SW 1271 (cell line): ENCODE data around the gene BAIAP3.

ENCODE experiments used
- DNase-seq, 2 experiments: peaks; one replicate each; lab custom pipeline; 2025; lab: John Stamatoyannopoulos, UW

Gene BAIAP3

DNA sequence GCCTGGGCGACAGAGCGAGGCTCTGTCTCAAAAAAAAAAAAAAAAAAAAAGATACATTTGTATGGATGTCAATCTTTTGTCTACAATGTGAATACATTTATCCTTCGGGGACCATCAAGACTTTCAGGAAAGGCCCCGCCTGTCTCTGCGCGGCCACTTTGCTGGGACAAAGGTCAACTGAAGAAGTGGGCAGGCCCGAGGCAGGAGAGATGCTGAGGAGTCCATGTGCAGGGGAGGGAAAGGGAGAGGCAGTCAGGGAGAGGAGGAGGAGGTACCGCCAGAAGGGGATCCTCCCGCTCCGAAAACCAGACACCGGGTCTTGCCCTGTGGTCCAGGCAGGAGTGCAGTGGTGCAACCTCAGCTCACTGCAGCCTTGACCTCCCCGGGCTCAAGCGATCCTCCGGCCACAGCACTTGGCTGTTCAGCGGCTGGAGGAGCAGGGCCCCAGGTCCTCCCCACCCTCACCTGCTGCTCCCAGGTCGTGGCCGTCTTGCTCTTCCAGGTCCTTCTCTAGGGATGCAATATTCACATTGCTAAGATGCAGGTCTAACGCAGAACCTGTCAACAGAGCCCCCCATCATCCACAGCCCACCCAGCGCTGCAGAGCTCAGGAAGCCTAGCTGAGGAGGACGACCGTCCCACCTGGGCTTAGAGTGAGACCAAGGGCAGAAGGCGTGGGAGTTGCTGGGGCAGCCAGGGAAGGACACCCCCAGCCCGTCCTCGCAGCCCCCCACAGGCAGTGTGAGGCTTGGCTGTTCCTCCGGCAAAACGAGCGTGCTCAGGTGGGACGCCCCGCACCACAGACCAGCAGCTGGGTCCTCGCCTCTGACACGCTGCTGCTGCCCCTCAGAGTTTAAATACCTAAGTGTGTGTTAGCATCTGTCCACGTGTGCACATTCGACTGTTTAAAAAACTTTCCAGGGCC lies 37.9 kb downstream of the BAIAP3 start:
- DNase-seq: no peak

DNA sequence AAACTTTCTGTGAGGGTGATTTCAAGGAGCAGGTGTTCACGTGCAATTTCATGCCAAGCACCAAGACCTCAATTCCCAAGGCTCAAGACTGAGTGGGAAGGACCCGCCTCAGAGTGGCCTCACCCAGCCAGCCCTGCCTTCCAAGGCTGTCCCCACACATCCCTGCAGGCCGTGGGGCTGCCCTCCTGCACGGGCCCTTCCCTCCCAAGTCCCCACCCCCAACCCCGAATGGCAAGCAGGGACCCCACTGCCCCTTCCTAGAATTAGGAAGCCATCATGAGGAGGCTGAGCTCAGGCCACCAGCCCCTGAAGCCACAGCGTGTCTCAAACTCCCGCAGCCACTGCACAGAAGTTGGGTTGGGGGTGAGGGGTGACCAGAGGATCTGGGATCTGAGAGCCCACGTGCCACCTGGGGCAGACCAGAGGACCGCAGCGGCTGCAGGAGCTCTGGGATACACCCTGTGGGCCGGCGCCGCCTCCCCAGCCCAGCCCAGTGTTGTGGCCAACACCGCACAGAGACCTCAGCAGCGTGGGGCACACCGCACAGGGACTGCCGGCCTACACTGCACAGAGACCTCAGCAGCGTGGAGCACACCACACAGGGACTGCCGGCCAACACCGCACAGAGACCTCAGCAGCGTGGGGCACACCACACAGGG lies 39.0 kb downstream of the BAIAP3 start:
- DNase-seq: no peak

DNA sequence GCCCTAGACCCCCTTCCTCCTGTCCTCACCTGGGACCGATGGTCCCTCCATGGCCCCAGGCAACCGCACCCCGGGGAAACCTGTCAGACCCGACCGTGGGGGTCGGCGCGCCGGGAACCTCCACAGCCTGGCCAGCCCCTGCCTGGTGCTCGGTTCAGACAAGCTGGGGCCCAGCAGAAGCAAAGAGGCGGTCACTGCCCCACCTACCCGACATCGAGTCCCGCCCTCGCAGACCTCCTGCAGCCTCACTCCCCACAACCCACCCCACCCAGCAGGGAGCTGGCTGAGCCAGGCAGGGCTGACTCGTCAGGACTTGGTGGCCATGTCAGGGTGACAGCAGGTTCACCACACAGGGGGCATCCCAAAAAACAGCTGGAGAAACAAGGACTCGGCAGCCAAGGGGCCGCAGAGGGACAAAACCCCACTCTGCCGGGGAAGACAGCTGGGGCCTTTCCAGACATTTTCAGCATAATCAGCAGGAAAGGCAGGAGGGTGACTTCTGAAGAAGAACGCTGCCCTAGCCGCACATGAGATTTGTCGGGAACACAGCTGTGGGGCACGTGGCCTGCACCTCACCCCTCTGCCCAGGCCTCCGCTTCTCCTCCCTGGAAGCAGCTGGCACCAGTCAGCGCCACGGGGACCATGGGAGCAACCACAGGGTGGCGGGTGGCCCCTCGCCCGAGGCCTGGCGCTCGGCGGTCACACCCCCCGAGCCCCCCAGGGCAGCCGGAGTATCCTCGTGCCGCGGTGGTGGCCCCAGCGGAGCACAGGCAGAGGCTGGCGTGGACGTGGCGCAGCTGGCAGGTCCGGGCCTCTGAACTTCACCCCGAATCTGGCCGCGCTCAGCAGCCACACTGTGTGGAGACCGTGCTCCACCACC lies 41.2 kb downstream of the BAIAP3 start:
- DNase-seq: no peak

DNA sequence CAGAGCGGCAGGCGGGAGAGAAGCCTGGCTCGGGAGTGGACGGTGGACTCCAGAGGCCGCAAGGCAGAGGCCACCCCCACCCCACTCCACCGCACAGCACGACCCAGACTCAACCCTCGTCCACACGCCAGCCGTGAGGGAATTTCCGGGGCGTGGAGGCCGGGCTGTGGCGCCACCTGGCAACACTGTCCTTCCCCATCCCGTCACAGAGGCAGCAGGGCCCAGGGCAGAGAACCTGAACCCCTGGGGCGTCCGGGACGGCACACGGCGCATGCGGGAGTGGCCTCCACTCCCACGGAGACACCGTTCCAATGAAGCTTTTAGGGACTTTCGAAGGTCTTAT lies 41.8 kb downstream of the BAIAP3 start:
- no peak for DNase-seq

DNA sequence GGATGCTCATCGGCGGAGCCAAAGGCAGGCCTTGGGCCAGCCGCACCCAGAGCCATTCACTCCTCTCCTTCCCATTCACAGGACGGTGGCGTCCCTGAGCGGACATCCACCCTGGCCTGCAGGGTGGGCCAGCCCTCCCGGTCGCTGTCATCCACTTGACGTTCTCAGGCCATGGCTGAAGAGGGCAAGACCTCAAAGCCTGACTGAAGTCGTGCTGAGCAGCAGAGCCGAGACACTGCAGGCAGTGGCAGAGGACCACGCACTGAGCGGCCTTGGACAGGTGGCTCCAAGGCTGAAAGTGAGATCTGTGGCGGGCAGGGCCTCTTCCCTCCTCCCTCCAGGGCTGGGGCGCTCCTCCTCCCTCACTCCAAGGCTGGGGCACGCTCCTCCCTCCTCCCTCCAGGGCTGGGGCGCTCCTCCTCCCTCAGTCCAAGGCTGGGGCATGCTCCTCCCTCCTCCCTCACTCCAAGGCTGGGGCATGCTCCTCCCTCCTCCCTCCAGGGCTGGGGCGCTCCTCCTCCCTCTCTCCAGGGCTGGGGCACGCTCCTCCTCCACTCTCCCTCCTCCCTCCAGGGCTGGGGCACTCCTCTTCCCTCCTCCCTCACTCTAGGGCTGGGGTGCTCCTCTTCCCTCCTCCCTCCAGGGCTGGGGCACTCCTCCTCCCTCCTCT lies 42.4 kb downstream of the BAIAP3 start:
- no peak for DNase-seq

DNA sequence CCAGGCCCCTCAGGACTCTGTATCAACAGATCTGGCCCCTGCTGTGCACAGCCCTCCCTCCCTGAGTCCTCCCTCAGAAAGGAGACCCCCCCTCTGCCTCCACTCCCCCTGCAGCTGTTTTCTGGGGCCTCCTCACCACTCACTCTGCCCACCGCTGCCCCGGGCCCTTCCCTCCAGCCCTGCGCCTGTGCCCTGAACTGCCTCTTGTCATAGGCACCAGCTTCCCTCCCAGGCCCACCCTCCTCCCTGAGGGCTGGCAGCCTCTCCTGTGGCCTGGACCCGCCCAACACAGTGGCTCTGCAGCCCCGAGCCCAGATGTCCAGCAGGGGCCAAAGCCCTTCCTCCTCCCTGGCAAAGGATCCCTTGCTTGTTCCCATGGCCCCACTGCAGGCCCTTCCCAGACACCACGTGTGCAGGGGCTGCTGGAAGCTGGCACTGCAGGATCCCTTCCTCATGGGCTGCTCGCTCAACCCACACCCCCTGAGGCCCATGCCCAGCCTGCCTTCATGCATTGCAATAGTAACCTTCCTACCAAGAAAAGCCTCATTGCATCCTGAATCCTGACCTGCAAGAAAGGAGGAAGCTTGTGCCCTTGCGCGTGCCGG lies 44.1 kb downstream of the BAIAP3 start:
- DNase-seq: no peak

DNA sequence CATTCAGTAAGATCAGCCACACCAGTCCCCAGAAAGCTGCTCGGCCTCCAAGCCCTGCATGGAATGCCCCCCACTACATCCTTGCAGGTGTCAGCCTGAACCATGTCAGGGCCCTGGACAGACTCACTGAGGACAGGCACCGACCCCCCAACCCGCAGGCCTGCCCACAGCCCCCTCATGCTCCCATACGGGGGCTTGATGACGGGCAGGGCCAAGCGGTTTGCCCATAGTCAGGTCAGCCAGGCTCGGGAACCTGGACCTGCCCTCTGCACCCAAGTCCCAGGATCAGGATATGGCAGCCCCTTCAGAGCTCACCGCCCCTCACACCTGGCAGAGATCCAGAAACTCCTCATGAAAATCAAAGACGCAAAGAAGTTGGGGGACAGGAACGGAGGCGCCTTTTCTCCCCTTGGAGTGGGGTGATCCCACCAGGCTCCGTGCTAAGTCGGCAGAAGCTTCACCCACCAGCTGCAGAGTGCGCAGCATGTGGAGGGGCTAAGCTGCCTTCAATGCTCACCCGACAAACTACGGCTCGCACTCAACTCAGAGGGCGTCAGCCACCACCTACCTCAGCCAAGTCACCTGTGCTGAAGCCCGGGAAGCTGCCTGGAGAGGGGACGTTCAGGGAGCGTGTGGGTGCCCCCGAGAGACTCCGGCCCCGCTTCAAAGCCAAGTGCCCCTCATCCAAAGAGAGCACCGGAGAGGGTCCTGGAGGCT lies 44.8 kb downstream of the BAIAP3 start:
- no peak for DNase-seq

DNA sequence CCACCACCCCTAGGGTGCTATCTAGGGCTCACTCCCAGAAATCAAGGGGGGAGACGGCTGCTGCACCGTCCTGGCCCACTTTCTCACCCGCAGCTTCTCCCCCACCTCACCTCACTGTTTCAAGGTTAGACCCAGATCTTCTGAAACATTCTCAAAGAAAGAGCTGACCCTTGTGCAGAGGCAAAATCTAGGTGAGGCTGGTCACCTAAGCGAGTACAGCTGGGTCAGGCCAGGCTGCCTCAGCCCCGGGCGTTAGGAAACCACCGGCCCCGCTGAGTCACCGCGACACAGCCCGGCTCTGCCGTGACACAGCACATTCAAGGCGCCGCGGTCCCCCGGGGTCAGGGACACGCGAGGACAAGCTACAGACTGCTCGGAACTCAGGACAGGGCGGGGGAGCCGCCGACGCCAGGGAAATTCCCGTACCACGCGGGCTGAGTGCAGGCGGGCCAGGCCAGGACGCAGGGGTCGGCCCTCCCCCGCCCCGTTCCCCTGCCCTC lies 45.4 kb downstream of the BAIAP3 start:
- DNase-seq: peak in 1 of 2 experiments; percentile 11

DNA sequence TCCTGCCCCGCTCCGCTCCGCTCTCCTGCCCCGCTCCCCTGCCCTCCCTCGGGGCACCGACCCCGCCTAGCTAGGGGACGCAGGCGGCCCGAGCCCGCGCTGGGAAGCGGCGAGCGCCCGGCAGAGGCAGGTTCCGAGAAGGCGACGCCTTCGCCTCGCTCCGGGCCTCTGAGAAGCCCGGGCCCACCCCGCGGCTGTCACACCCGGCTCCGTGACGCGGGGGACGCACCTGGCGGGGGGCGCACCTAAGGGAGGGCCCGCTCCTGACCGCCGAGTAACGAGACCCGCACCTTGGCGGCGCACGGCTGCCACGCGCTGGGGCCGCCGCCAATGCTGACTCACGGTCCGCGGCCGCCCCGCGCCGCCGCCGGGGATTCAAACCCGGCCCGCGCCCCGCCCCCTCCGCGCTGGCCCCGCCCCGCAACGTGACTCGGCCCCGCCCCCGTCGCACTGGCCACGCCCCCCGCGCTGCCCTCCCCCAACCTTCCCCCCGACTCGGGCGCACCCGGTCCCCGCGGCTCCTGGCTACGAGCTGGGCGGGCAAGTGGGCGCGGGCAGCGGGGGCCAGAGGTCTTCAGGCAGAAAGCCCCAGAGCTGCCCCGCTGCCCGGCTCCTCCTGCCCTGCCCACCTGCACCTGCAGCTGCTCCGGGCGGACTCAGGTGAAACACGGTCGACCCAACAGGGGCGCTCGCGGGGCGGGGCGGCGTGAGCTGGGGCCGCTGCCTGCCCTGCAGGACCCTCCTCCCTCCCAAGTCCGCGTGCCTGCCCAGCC lies 46.0 kb downstream of the BAIAP3 start:
- DNase-seq: no peak

DNA sequence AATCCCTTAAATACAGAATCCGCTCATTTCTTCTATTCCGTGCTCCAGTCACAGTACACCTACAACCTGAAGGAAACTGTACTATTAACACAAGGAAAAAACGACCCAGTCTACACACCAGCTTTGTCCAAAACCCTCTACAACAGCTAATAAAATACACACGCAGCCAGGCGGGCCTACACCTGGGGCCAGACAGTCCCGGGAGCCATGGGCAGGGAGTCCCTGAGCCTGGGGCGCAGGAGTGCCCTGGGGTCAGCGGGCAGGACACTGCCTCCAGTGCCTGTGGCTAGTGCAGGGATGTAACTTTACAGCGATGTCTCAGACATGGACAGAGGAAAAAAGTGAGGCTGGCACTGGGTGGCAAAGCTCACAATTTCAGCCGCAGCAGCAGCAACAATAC lies 46.8 kb downstream of the BAIAP3 start:
- no peak for DNase-seq

DNA sequence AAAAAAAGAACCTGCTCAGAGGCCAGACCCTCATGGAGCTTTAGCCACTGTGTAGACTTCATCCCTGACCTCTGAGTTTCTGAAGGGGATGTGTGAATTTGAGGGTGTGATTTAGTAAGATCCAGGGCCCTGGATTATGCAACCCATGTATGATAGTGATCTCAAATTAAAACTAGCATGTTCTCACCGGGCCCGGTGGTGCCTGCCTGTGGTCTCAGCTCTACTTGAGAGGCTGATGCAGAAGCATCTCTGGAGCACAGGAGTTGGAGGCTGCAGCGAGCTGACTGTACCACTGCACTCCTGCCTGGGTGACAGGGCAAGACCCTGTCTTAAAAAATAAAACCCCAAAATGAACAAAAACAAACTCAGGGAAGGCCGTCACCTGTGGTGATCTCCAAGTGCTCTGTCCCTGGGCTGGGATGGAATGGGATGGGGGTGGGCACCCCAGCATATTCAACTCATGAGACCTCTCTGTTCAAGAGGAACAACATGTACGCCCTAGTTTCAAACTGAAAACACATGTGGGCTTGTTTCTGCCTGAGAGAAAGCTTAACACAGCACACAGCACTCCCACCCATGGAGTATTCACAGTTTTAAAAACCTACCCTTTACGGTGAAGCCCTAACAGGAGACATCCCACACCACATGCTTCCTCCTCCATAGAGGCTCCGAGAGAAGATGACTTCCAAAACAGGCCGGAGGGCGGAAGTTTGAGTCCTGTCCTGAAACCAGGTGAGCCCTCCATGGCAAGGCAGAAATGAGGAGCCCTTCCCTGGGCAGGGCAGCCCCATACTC lies 48.4 kb downstream of the BAIAP3 start:
- DNase-seq: no peak

DNA sequence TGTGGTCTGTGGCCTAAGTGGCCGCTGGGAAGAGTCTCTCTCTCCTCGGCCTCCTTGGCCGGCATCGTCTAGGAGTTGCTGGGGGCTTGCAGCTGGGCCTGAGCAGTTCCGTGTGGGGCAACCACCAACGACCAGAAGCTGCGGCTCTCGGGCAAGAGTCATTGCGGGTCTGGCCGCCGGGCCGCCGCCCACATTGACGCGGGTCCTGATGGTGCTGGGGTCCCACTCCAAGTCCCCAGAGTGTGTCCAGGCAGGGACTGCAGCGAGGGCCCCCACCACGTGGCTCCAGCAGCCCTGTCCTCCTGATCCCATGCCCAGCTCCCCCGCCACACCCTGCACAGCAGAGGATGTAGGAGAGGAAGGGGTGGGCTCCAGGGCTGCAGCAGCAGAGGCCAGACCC lies 50.1 kb downstream of the BAIAP3 start:
- DNase-seq: no peak

DNA sequence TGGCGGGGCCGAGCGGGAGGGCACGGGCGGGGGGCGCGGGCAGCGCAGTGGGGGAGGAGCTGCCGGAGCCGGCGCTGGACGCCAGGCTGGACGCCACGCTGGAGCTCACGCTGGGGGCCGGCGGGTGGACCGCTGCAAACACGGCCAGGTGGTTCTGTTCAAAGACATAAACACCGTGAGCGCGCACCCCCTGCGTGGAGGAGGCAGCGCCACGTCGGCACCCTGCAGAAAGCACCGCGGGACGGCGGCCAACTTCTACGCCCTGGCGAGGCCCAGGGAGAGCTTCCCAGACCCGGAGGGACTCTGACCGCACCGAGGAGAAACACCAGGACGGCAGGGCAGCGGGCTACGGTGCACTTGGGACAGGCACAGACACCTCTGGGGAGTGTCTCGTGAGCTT lies 51.8 kb downstream of the BAIAP3 start:
- no peak for DNase-seq

DNA sequence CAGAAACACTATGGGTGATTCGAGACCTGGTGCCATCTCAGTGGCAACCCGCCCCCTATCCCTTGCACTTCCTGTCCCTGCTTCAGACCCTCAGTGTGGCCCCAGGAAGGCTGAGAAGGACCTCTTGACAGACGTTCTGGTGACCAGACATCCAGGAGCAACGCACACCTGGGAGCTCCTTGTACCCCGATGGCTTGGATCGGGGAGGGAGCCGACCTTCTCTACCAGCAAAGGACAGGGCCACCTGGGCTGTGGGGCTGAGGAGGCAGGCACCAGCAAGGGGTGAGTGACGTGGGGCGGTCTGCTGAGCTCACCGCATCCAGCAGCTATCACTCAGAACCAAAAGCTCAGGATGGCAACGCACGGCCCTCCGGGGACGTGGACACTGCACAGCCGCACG lies 53.9 kb downstream of the BAIAP3 start:
- no peak for DNase-seq

DNA sequence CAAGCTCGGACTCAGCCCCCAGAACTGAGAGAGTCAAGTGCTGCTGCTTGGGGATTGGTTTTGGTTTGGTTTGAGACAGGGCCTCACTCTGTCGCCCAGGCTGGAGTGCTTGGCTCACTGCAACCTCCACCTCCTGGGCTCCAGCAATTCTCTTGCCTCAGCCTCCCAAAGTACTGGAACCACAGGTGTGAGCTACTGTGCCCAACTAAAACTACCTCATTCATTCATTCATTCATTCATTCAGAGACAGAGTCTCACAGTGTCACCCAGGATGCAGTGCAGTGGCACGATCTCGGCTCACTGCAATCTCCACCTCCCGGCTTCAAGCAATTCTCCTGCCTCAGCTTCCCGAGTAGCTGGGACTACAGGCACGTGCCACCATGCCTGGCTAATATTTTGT lies 56.3 kb downstream of the BAIAP3 start:
- DNase-seq: no peak

DNA sequence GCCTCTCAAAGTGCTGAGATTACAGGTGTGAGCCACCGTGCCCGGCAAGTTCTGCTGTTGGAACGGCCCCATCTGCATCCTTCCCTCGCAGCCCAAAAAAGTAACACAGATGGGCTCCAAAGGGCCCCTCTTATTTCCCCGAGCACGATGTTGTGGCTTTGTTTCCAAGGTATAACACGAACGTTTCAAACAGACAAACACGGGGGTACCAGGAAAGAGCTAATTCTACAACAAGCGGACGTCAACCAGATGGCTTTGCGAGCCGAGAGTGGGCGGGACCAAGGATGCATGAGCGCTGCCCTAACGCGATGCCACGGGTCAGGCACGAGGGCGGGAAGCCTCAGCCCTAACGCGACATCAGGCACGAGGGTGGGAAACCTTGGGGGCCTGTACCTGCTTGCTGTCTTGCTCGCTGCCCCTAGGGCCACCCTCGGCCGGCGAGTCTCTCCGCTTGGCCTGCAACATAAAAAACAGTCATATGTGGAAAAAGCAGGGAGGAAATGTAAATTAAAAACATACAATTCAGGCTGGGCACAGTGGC lies 56.9 kb downstream of the BAIAP3 start:
- no peak for DNase-seq

DNA sequence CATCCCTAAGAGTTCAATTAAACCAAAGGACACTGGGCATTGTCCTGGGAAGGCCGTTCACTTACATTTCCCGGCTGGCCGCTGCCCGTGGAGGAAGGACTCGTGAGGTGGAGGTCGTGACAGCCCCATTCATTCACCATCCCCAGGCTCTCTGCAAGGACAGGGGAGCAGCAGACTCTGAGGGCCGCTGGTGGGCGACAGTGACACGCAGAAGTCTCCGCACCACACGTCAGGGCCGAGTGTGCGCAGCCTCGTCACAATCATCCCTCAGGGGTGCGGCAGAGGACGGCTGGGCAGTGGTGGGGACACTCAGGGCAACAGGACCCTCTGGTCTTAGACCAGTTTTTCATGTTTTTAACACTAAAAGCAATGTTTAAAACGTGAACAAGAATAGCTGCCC lies 59.4 kb downstream of the BAIAP3 start:
- DNase-seq: no peak

DNA sequence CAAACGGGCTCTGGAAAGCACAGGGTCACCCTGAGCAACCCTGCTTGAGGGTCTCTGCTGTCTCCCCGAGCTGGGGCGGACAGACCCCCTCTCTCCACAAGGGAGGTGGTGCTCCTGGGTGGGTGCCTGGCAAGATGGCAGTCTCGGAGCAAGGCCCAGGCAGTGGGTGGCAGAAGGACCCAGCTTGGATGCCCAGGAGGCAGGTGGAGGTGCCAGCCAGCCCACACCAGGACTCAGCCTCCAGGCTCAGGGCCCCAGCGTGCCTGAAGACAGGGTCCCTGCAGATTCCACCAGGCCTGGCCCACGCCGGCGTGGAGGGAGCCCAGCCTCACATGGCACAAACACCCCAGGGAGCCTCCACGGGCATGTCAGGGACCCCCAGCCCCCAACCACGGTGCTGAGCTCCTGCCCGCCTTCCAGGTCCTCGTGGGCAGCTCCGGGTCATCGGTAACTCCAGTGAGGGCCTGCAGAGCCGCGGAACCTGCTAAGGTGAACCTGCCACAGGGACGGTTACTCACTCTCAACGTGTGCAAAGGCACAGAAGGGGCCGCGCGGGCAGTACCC lies 60.2 kb downstream of the BAIAP3 start:
- no peak for DNase-seq
